HG02610 (cell line): ENCODE results near the gene TUBB4A.
A peak's percentile ranks its signal among the peaks of the same experiment; 100 is the strongest.
"Not testable (repeated sequence)": the region's sequence is repeated elsewhere in the genome, so short reads cannot be mapped to it uniquely, and the experiment has no call there.

Experiments used
- ATAC-seq: cut with Tn5 transposase; IDR thresholded peaks from one replicate; pipeline ENCODE4 v1.9.1; 2021; ENCODE audit warnings: mild to moderate bottlenecking, moderate library complexity; ENCODE audit not compliant: unreplicated experiment

The TUBB4A gene

DNA sequence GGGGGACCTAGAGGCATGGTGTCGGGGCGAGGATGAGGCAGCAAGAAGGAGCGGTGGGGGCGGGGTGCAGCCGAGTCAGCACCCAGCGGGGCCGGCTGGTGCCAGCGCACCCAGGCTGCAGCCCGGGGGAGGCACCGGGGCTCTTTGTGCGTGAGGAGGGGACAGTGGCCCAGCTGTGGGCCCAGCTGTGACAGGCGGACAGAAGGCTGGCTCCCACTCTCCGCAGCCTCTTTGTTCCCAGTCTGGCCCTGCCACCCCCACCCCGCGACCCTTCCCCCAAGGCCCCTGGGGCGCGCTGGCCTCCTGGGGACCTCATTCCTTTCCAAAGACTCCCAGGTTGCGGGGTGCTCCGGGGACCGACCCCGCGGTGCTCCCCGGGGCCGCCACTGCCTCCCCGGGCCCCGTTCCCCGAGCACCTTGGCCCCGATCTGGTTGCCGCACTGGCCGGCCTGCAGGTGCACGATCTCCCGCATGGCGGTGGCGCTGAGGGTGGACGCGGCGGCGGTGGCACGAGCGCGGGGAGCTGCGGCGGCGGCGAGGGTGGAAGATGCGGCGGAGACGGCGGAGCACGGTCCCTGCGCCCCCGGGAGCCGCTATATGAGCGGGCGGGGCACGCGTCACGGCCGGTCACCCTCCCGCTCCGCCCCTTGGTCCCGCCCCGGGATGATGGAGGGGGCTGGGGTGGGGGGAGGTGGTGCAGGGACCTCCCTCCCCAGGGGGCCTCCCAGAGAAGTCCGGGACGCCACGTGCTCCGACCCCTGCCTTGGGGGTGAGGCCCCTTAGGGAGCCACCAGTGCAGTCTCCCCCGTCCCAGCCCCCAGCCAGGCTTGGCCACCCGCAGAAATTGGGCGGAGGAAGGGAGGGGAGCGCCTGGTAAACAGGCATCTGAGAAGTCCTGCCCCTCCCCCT, at the start of gene TUBB4A:
TUBB4A (minus strand) TSS at position 570 of the 909 bp plus-strand sequence; CDS start at position 473, 97 bp downstream.
- ATAC-seq, result no peak

DNA sequence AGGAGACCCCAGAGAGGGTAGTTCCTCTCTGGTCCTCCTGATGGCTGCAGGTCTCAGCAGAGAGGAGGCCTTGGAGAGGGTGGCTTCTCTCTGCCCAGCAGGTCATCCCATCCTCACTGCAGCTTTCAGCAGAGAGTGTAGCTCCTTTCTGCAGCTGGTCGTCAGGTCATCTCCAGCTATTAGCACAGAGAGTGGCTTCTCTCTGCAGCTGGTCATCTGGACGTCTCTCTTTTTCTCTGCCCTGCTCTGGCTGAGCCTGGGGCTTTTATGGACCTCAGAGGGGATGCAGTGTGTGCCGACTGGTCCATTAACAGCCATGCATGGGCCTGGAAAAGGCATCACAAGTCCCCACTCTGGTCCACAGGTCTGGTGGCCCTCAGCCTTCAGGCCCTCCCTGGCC, 49.0 kb upstream of the TUBB4A start:
- no peak for ATAC-seq

DNA sequence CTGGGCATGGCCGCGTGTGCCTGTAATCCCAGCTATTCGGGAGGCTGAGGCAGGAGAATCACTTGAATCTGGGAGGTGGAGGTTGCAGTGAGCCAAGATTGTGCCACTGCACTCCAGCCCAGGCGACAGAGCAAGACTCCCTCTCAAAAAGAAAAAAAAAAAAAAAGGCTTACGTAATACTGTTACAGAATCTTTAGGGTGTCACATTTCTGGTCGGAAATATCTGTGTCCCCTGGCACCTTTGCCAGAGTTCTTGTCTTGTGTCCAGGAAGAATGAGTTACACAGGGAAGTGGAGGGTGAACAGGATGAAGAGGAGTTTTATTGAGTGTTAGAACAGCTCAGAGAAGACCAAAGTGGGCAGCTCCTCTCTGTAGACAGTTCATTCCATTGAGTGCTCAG, 48.6 kb upstream of the TUBB4A start:
- ATAC-seq, result not testable (repeated sequence)

DNA sequence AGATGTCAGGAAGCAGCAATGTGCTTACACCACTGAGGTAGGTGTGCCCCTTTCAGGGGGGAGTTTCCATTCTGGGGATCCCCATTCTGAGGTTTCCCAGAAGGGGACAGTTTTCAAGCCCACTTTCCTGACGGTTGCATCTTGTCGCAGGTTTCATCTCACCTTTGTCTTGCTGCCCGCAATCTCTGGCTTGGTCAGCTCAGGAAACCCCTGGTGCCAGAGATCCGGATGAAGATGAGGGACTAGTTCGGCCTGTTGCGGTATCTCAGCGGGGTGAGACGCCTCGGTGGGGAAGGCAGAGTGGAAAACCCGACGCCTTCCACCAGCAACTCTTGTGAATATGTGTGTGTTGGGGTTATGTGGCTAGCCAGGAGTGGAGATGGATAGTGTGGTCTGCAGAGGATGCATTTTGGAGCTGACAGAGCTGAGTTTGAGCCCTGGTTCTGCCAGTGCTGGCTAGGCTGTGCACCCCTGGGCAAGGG, 41.8 kb upstream of the TUBB4A start:
- peak; percentile 66 for ATAC-seq

DNA sequence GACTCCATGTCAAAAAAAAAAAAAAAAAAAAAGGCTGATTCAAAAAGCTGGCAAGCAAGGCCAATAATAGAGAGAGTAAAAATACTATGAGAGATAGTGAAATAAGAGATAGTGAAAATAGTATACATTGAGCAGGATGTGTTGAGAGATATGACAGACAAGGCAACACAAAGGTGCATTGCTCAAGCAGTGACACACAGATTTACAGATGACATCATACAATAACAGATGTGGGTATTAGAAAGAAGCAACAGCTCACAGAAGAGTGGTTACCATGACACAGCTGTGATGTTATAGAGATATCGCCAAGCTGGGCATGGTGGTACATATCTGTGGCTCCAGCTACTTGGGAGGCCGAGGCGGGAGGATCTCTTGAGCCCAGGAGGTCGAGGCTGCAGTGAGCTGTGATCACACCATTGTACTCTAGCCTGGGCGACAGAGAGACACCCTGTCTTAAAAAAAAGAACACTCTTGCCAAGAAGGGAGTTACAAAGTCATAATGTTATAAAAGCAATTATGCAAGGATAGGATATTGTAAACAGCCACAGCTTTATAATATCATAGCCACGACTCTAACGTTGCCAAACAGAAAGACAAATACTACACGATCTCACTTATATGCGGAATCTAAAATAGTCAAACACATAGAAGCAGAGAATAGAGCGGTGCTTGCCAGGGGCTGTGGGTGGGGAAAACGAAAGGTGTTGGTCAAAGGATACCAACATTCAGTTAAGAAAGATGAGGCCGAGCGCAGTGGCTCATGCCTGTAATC, 39.0 kb upstream of the TUBB4A start:
- no peak for ATAC-seq

DNA sequence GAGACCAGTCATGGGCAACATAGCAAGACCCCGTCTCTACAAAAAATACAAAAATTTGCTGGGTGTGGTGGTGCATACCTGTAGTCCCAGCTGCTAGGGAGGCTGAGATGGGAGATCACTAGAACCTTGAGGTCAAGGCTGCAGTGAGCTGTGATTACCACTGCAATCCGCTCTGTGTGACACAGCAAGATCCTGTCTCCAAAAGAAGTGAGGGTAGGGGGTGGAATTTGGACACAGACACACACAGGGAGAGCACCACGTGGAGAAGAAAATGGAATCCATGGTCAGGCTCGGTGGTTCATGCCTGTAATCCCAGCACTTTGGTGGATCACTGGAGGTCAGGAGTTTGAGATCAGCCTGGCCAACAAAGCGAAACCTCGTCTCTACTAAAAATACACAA, 37.4 kb upstream of the TUBB4A start:
- no peak for ATAC-seq

- ATAC-seq, result no peak
Observed at GRCh38 chr19:6535558-6536137, 33.5 kb upstream of the TUBB4A start.

DNA sequence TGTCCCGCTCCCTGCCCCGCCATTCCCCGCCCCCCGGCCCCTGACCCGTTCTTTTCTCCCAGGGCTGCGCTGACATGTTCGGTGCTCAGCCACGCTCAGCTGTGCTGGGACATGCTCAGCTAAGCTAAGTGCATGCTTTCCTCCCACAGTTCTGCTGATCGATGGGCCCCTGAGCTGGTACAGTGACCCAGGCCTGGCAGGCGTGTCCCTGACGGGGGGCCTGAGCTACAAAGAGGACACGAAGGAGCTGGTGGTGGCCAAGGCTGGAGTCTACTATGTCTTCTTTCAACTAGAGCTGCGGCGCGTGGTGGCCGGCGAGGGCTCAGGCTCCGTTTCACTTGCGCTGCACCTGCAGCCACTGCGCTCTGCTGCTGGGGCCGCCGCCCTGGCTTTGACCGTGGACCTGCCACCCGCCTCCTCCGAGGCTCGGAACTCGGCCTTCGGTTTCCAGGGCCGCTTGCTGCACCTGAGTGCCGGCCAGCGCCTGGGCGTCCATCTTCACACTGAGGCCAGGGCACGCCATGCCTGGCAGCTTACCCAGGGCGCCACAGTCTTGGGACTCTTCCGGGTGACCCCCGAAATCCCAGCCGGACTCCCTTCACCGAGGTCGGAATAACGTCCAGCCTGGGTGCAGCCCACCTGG, 32.5 kb upstream of the TUBB4A start:
- ATAC-seq, result no peak

- ATAC-seq, result no peak
Observed at GRCh38 chr19:6533746-6534418, 31.8 kb upstream of the TUBB4A start.

GRCh38 chr19:6533000-6533328, 30.9 kb upstream of the TUBB4A start:
- no peak for ATAC-seq

DNA sequence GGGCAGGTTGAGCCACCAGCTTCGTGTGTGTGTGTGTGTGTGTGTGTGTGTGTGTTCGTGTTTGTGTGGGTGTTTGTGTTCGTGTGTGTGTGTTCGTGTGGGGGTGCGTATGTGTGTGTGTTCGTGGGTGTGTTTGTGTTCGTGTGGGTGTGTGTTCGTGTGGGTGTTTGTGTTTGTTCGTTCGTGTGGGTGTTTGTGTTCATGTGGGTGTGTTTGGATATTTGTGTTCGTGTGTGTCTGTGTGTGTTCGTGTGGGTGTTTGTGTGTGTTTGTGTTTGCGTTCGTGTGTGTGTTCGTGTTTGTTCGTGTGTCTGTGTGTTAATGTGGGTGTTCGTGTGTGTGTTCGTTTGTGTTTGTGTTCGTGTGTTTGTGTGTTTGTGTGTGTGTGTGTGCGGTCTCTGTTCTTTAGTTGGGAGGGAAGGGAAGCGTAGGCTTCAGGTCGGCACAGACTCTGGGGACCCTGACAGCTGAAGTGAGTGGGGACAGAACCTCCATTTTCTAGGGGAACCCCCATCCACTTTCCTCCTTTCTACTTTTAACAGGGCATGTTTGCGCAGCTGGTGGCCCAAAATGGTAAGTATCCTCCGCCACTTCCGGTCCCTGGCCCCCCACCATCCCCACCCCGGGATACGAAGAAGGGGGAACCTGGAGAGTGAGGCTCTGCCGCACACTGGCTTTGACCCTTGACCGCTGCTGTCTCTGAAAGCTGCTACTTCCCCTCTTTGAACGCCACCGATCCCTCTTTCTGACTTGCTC, 30.3 kb upstream of the TUBB4A start:
- ATAC-seq, result no peak

DNA sequence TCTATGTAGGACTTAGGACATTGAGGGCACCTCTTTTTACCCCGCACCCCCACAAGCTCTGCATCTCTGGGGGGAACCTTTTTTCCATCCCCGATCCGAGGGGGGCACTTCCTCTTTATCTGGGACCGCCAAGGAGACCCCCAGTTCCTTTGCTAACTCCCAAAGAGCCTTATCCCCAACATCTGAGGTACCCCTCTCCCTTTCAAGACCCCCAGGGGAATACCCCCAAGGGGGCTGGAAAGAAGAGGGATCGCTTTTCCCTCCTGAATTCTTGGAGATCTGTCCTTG, 29.8 kb upstream of the TUBB4A start:
- no peak for ATAC-seq

- no peak for ATAC-seq
Observed at GRCh38 chr19:6531163-6531955, 29.2 kb upstream of the TUBB4A start.

DNA sequence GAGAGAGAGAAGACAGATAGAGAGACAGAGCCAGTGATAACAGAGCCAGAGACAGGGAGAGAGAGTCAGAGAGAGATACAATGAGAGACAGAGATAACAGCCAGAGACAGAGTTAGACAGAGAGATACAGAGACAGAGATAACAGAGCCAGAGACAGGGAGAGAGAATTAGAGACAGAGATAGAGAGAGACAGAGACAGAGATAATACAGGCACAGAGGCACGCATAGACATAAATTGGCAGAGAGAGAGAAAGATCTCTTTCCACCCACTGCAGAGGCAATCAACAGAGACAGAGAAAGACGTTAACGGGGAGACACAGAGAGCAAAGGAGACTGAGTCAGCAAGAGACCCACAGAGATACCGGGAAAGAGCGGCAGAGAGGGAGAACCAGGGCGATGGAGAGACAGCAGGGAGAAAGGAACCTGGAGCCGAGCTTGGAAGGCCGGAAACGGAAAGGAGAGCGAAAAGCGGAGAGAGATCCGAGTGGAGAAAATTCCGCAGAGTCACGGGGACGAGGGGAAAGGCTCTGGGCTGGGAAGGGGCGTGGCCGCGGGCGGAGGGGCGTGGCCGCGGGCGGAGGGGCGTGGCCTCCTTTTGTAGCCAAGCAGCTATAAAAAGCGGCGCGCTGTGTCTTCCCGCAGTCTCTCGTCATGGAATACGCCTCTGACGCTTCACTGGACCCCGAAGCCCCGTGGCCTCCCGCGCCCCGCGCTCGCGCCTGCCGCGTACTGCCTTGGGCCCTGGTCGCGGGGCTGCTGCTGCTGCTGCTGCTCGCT, 28.5 kb upstream of the TUBB4A start, which contains the start of gene TNFSF9:
TNFSF9 (plus strand) TSS at position 641 of the 777 bp plus-strand sequence; CDS start at position 652, 11 bp downstream.
- ATAC-seq, result peak; percentile 27

DNA sequence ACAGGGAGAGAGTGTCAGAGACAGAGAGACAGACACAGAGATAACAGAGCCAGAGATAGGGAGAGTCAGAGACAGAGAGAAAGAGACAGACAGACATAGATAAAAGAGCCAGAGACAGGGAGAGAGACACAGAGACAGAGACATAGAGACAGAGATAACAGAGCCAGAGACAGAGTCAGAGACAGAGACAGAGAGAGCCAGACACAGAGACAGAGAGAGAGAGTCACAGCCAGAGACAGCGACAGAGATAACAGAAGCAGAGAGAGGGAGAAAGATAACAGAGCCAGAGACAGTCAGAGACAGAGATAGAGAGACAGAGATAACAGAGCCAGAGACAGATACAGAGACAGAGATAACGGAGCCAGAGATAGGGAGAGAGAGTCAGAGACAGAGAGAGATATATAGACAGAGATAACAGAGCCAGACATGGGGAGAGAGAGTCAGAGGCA, 27.9 kb upstream of the TUBB4A start:
- ATAC-seq, result no peak

GRCh38 chr19:6529351-6529750, 27.2 kb upstream of the TUBB4A start:
- no peak for ATAC-seq

GRCh38 chr19:6528544-6529121, 26.5 kb upstream of the TUBB4A start:
- no peak for ATAC-seq
